H1 (cell line): ENCODE measurements around the gene CAPZB. TPM values are rescaled to one million over a fixed set of nuclear protein-coding genes. Genes with fewer than 3 reads are reported as not detected.

Source experiments
- CBX8 ChIP-seq: fragments of 300-800, 300-1000 bp; sonication (generic); IDR thresholded peaks from 2 replicates; pipeline ENCODE4 v1.7.1; 2016; ENCODE audit warnings: low read depth, low read length, borderline replicate concordance
- EZH2 ChIP-seq: fragments of 200-600 bp; sonication (generic); IDR thresholded peaks from 2 replicates; pipeline ENCODE4 v1.7.1; 2012; ENCODE audit warnings: low read depth, mild to moderate bottlenecking, moderate library complexity, low read length, inconsistent platforms; ENCODE audit not compliant: severe bottlenecking
- RBBP5 ChIP-seq: IDR thresholded peaks from 2 replicates; pipeline ENCODE4 v1.7.1; 2012; ENCODE audit warnings: low read depth, mild to moderate bottlenecking, inconsistent platforms, low read length, moderate library complexity, borderline replicate concordance
- SIRT6 ChIP-seq: IDR thresholded peaks from one replicate; pipeline ENCODE4 v1.7.1; 2012; ENCODE audit warnings: low read length, inconsistent platforms
- TAF7 ChIP-seq: optimal IDR thresholded peaks from 2 replicates; pipeline ENCODE3; 2011; ENCODE audit warnings: low read depth, mild to moderate bottlenecking, inconsistent platforms, low read length, moderate library complexity, borderline replicate concordance
- polyA plus RNA-seq, 7 experiments: library from polyadenylated mRNA; depleted of rRNA in 3 of 7; stranded (reverse) in 5 of 7; unstranded in 2 of 7; fragments of >200 nt in 5 of 7; fragments of 200-250 nt in 2 of 7; gene quantifications; 1 replicate in 5 of 7; 2 replicates in 1 of 7; 4 replicates in 1 of 7; pipeline versions ENCODE4 v1.2.1 to v1.2.3, GENCODE V29; 2011 to 2013; ENCODE audit warnings: missing spikeins in 2 of 7, mixed read lengths in 2 of 7
- total RNA-seq: library from RNA; stranded (reverse); fragmentation: NEBNext Ultra II Directional; extraction: Animal tissue kit (Norgen Biotek cat#: 25700); gene quantifications from 2 replicates; pipeline ENCODE4 v1.2.1, GENCODE V29; 2021

Gene CAPZB
- total and polyA plus RNA-seq, 2 of the 8 experiments (the other 6 are each of a cell fraction or from before 2014, with no cell fraction given), result 162 to 371 TPM

GRCh38 chr1:19416921-19417470, 68.3 kb downstream of the CAPZB start (continued):
- TF ChIP-seq SIRT6 (no peak), TAF7 (no peak), EZH2 (no peak), CBX8 (no peak), RBBP5 (no peak)
- TF ChIP-seq, all 59 proteins: peak for 0
